GM21619 (cell line): ENCODE measurements around the gene TGFB1.

Experiments
- ATAC-seq: cut with Tn5 transposase; IDR thresholded peaks from one replicate; pipeline ENCODE4 v1.9.1; 2021; ENCODE audit not compliant: unreplicated experiment

The TGFB1 gene

GRCh38 chr19:41323023-41323422, 30.7 kb downstream of the TGFB1 start:
- no peak for ATAC-seq

GRCh38 chr19:41322451-41322850, 31.3 kb downstream of the TGFB1 start:
- no peak for ATAC-seq

GRCh38 chr19:41321600-41322270, 32.0 kb downstream of the TGFB1 start:
- no peak for ATAC-seq

GRCh38 chr19:41321204-41321599, 32.5 kb downstream of the TGFB1 start:
- no peak for ATAC-seq

- ATAC-seq: no peak
Measured at GRCh38 chr19:41320568-41320967, 33.2 kb downstream of the TGFB1 start.

- no peak for ATAC-seq
Measured at GRCh38 chr19:41320185-41320518, 33.6 kb downstream of the TGFB1 start.

GRCh38 chr19:41319500-41320184, 34.1 kb downstream of the TGFB1 start:
- ATAC-seq: no peak

GRCh38 chr19:41318696-41319499, 34.8 kb downstream of the TGFB1 start:
- ATAC-seq: no peak

- ATAC-seq: no peak
Measured at GRCh38 chr19:41316306-41316920, 37.3 kb downstream of the TGFB1 start.

- no peak for ATAC-seq
Measured at GRCh38 chr19:41311613-41312012, 42.1 kb downstream of the TGFB1 start.

- no peak for ATAC-seq
Measured at GRCh38 chr19:41311072-41311471, 42.6 kb downstream of the TGFB1 start.

GRCh38 chr19:41310033-41310831, 43.5 kb downstream of the TGFB1 start, which contains the start of gene CCDC97:
Gene CCDC97, plus strand, starts transcription at chr19:41310172. Its CDS starts 139 bp downstream, at chr19:41310311.
- ATAC-seq: peak; percentile 50

- ATAC-seq: peak; percentile 9
Measured at GRCh38 chr19:41309180-41310032, 44.3 kb downstream of the TGFB1 start.

- peak; percentile 43 for ATAC-seq
Measured at GRCh38 chr19:41308450-41309179, 45.1 kb downstream of the TGFB1 start.

GRCh38 chr19:41307954-41308449, 45.7 kb downstream of the TGFB1 start:
- ATAC-seq: peak; percentile 5

- no peak for ATAC-seq
Measured at GRCh38 chr19:41307090-41307875, 46.4 kb downstream of the TGFB1 start.

GRCh38 chr19:41305927-41306793, 47.6 kb downstream of the TGFB1 start:
- no peak for ATAC-seq
